Tibial artery (tissue), 4 donors: ENCODE data around the gene PRRX2.

Experiments used
- DNase-seq, 2 donors: peaks; one replicate each; pipeline ENCODE4 v3.0.0-alpha.2; 2019
- H3K27ac ChIP-seq, 2 donors: fragments of 200-600 bp; sonication (generic) in 1 of 2; 1 replicate in 1 of 2; 2 replicates in 1 of 2; pipeline ENCODE4 v1.5.1; 2018 to 2019; ENCODE audit warnings: mild to moderate bottlenecking in 1 of 2
- H3K27me3 ChIP-seq, 2 donors: fragments of 200-600 bp; sonication (generic) in 1 of 2; one replicate each; pipeline versions ENCODE4 v1.5.1 to v1.6.0; 2016 to 2019
- H3K36me3 ChIP-seq, 3 donors: fragments of 200-600 bp; sonication (generic) in 2 of 3; one replicate each; pipeline ENCODE4 v1.5.1; 2016 to 2019; ENCODE audit warnings: mild to moderate bottlenecking in 2 of 3
- H3K4me1 ChIP-seq, 4 donors: fragments of 200-600 bp; sonication (generic) in 2 of 4; 1 replicate in 3 of 4; 2 replicates in 1 of 4; pipeline ENCODE4 v1.5.1; 2016 to 2019
- H3K4me3 ChIP-seq, 2 donors: fragments of 200-600 bp; sonication (generic) in 1 of 2; 1 replicate in 1 of 2; 2 replicates in 1 of 2; pipeline ENCODE4 v1.5.1; 2018 to 2019; ENCODE audit warnings: mild to moderate bottlenecking in 2 of 2
- H3K9me3 ChIP-seq, 3 donors: fragments of 200-600 bp; sonication (generic) in 1 of 3; one replicate each; pipeline ENCODE4 v1.5.1; 2016 to 2019
- intact Hi-C: fragments of 100-400 bp; cut with DNase I; formaldehyde crosslinking; loops from one replicate; pipeline ENCODE4 v1.15.0; 2023; ENCODE audit warnings: low total_unique reads
- TF ChIP-seq, protein P1 (sequence below), 2 experiments: fragments of 200-600 bp in 1 of 2; fragments of 450-650 bp in 1 of 2; IDR thresholded peaks; one replicate each; pipeline ENCODE4 v1.5.1; 2017 to 2019; ENCODE audit warnings: antibody characterized with exemption in 2 of 2, mild to moderate bottlenecking in 1 of 2, moderate library complexity in 1 of 2

PRRX2 gene

DNA sequence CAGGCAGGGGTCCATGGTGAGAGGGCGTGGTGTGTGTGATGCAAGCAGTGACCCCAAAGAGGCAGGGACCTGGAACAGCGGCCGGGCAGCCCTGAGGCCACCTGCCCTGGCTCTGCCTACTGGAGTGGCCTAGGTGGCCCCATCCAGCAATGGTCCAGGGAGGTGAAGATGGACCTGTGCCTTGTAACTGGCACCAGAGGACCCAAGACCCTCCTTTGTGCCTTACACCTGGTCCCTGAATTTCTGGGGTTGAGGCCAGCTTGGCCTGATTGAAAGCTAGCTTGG lies 44.7 kb downstream of the PRRX2 start:
- Histone ChIP-seq H3K36me3 (no peaks in the 10 kb centered on the region), H3K27me3 (no peaks in the 10 kb centered on the region), H3K4me1 (peaks cover 6 to 65% (median 49%) of the 10 kb centered on the region in 4 donors), H3K4me3 (no peak overlapping the region), H3K27ac (peak overlapping the region in 1 of 2 donors; percentile 81), H3K9me3 (no peaks in the 10 kb centered on the region)
- intact Hi-C loops, result no loop called here
- TF ChIP-seq, protein P1, sequence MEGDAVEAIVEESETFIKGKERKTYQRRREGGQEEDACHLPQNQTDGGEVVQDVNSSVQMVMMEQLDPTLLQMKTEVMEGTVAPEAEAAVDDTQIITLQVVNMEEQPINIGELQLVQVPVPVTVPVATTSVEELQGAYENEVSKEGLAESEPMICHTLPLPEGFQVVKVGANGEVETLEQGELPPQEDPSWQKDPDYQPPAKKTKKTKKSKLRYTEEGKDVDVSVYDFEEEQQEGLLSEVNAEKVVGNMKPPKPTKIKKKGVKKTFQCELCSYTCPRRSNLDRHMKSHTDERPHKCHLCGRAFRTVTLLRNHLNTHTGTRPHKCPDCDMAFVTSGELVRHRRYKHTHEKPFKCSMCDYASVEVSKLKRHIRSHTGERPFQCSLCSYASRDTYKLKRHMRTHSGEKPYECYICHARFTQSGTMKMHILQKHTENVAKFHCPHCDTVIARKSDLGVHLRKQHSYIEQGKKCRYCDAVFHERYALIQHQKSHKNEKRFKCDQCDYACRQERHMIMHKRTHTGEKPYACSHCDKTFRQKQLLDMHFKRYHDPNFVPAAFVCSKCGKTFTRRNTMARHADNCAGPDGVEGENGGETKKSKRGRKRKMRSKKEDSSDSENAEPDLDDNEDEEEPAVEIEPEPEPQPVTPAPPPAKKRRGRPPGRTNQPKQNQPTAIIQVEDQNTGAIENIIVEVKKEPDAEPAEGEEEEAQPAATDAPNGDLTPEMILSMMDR (IDR thresholded peaks at IDR 0.05), result no peak
- no peak for DNase-seq

DNA sequence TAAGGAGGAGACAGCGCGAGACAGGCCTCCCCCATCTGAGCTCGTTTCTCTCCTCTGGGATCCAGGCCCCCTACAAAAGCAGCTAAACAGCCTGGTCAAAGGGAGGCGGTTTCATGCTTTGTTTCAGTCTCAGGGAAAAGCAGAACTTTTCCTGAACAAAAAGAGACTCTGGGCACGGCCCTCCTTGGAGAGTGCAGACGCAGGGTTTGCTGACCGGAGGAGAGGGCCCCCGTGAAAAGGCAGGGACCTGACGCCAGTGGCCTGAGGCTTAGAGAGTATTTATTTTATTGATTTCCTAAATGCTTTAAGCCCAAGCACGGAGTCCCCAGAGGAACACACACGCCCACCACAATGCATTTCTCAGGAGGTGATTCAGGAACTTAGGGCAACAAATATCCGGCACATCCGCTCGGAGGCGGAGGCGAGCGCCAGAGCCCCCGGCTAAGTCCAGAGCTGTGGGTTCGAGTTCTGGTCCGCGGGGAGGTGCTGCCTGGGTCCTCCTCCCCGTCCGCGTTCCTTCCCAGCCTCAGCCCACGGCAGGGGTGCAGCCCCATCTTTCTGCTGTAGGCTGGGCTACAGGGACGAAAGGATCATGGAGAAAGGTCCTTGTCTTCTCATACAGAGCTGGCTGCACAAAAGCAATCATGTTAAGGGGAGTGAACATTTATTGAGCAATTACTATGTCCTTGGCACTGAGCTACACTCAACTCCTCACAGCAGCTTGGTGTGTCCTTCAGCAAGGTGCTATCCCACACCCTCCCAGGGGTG lies 47.4 kb downstream of the PRRX2 start:
- Histone ChIP-seq H3K27me3 (no peaks in the 10 kb centered on the region), H3K27ac (peak overlapping the region; percentile 81 to 84), H3K36me3 (no peaks in the 10 kb centered on the region), H3K4me1 (peaks cover 12 to 77% (median 60%) of the 10 kb centered on the region in 4 donors), H3K4me3 (peak overlapping the region; percentile 7 to 21), H3K9me3 (no peaks in the 10 kb centered on the region)
- intact Hi-C loops, result no loop called here
- TF ChIP-seq, protein P1 (IDR thresholded peaks at IDR 0.05), result no peak
- DNase-seq, result no peak

DNA sequence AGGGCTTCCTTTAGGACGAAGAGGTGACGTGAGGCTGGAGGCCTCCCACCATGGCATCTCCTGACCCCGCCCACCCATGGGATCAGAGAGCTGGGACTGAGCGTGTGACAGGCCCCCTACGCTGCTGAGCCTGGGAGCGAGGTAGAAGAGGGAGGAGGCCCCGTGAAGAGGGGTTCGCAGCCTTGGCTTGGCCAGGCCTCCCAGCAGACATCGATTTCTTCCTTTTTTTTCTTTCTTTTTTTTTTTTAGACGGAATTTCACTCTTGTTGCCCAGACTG lies 47.9 kb downstream of the PRRX2 start:
- intact Hi-C loops, result no loop called here
- TF ChIP-seq, protein P1 (IDR thresholded peaks at IDR 0.05), result no peak
- Histone ChIP-seq H3K36me3 (no peaks in the 10 kb centered on the region), H3K9me3 (no peaks in the 10 kb centered on the region), H3K27me3 (no peaks in the 10 kb centered on the region), H3K4me1 (peaks cover 12 to 77% (median 60%) of the 10 kb centered on the region in 4 donors), H3K4me3 (no peak overlapping the region), H3K27ac (peak overlapping the region; percentile 81 to 84)
- no peak for DNase-seq

DNA sequence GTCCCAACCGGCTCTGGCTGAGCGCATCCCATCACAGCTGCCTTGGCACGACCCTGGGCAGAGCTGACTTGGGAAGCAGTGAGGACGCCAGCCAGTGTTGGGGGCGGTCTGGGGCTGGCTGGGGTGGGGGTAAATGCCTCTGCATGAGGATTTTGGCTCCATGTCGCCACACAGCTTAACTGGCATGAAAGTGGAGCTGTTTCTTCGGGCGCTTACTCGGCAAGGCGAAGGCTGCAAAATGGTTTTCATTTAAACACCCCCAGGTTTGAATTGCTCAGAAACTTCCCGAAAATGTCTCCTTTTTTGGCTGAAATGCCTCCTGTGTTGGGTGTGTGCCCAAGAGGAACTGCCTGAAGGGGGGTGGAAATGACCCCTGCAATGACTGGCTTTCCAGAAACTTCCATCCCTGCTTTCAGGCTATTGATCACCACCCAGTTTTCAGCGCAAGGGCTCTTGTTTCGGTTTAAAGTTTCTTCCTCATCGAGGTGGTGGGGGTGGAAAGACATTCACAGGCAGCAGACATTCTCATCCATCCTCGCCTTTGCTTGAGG lies 49.1 kb downstream of the PRRX2 start:
- Histone ChIP-seq H3K4me1 (peaks cover 12 to 67% (median 58%) of the 10 kb centered on the region in 4 donors), H3K27ac (peak overlapping the region; percentile 60 to 81), H3K4me3 (peak overlapping the region; percentile 23 to 36), H3K36me3 (no peaks in the 10 kb centered on the region), H3K9me3 (no peaks in the 10 kb centered on the region), H3K27me3 (no peaks in the 10 kb centered on the region)
- peak in 1 of 2 donors; percentile 84 for DNase-seq
- TF ChIP-seq, protein P1 (IDR thresholded peaks at IDR 0.05), result no peak
- intact Hi-C loops, result no loop called here

DNA sequence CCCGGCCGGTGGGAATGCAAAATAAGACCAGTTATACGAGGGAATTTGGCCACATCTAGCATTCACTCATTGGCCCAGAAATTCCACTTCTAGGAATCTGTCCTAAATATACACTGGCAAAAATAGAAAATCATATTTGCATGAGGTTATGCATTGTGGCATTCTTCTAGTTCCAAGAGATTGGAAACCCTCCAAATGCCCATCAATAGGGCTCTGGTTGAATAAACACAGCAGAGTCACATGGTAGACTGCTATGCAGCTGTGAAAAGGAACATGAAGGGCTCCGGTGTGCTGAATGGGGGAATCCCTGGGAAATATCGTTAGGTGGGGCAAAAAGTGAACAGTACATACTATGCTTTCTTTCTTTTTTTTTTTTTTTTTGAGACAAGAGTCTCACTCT lies 50.6 kb downstream of the PRRX2 start:
- TF ChIP-seq, protein P1 (IDR thresholded peaks at IDR 0.05), result no peak
- H3K27ac ChIP-seq, result peak overlapping the region; percentile 60 to 81
- intact Hi-C loops, result no loop called here
- H3K27me3 ChIP-seq, result no peaks in the 10 kb centered on the region
- H3K9me3 ChIP-seq, result no peaks in the 10 kb centered on the region
- no peak overlapping the region for H3K4me3 ChIP-seq
- H3K4me1 ChIP-seq, result peaks cover 12 to 56% (median 48%) of the 10 kb centered on the region in 4 donors
- H3K36me3 ChIP-seq, result peaks cover 0 to 8% (median 0%) of the 10 kb centered on the region in 3 donors
- DNase-seq, result no peak
